ENCODE measurements around the gene CAPN7.
A peak's percentile ranks its signal among the peaks of the same experiment; 100 is the strongest.

The CAPN7 gene

GRCh38 chr3:15199493-15200105 is 6.4 kb upstream of the CAPN7 start:
- DNase-seq (ENCODE audit: low read depth): no peak

- no peak for DNase-seq (ENCODE audit: low read depth)
Observed at GRCh38 chr3:15204005-15204404, 2.0 kb upstream of the CAPN7 start.

- no peak for DNase-seq (ENCODE audit: low read depth)
Observed at GRCh38 chr3:15205482-15205933, 538 bp upstream of the CAPN7 start.

- DNase-seq (ENCODE audit: low read depth): no peak
Observed at GRCh38 chr3:15206662-15207576, 873 bp downstream of the CAPN7 start.

- DNase-seq (ENCODE audit: low read depth): no peak
Observed at GRCh38 chr3:15207836-15208504, 1.9 kb downstream of the CAPN7 start.

GRCh38 chr3:15211937-15212336 is 5.9 kb downstream of the CAPN7 start:
- DNase-seq (ENCODE audit: low read depth): no peak

- DNase-seq (ENCODE audit: low read depth): no peak
Observed at GRCh38 chr3:15214758-15215157, 8.7 kb downstream of the CAPN7 start.

- no peak for DNase-seq (ENCODE audit: low read depth)
Observed at GRCh38 chr3:15215996-15216395, 9.9 kb downstream of the CAPN7 start.

GRCh38 chr3:15216501-15216900 is 10.5 kb downstream of the CAPN7 start:
- DNase-seq (ENCODE audit: low read depth): no peak

- DNase-seq (ENCODE audit: low read depth): no peak
Observed at GRCh38 chr3:15217011-15217671, 11.1 kb downstream of the CAPN7 start.

GRCh38 chr3:15217841-15218267 is 11.8 kb downstream of the CAPN7 start:
- no peak for DNase-seq (ENCODE audit: low read depth)

- no peak for DNase-seq (ENCODE audit: low read depth)
Observed at GRCh38 chr3:15218689-15219088, 12.6 kb downstream of the CAPN7 start.

GRCh38 chr3:15220056-15220455 is 14.0 kb downstream of the CAPN7 start:
- DNase-seq (ENCODE audit: low read depth): no peak

GRCh38 chr3:15220661-15221060 is 14.6 kb downstream of the CAPN7 start:
- no peak for DNase-seq (ENCODE audit: low read depth)

- DNase-seq (ENCODE audit: low read depth): no peak
Observed at GRCh38 chr3:15221574-15222217, 15.7 kb downstream of the CAPN7 start.

- DNase-seq (ENCODE audit: low read depth): no peak
Observed at GRCh38 chr3:15223685-15224572, 17.9 kb downstream of the CAPN7 start.

- no peak for DNase-seq (ENCODE audit: low read depth)
Observed at GRCh38 chr3:15228147-15228546, 22.1 kb downstream of the CAPN7 start.

- no peak for DNase-seq (ENCODE audit: low read depth)
Observed at GRCh38 chr3:15229262-15229661, 23.2 kb downstream of the CAPN7 start.

GRCh38 chr3:15241341-15241740 is 35.3 kb downstream of the CAPN7 start:
- DNase-seq (ENCODE audit: low read depth): peak; percentile 36

- no peak for DNase-seq (ENCODE audit: low read depth)
Observed at GRCh38 chr3:15243822-15244482, 37.9 kb downstream of the CAPN7 start.
